ENCODE results near the gene STRAP. TPM values are rescaled to one million over a fixed set of nuclear protein-coding genes. Genes with fewer than 3 reads are reported as not detected.
A peak's percentile ranks its signal among the peaks of the same experiment; 100 is the strongest.

The STRAP gene
- total RNA-seq, 1 donor from 2014 or later, result 159 TPM

DNA sequence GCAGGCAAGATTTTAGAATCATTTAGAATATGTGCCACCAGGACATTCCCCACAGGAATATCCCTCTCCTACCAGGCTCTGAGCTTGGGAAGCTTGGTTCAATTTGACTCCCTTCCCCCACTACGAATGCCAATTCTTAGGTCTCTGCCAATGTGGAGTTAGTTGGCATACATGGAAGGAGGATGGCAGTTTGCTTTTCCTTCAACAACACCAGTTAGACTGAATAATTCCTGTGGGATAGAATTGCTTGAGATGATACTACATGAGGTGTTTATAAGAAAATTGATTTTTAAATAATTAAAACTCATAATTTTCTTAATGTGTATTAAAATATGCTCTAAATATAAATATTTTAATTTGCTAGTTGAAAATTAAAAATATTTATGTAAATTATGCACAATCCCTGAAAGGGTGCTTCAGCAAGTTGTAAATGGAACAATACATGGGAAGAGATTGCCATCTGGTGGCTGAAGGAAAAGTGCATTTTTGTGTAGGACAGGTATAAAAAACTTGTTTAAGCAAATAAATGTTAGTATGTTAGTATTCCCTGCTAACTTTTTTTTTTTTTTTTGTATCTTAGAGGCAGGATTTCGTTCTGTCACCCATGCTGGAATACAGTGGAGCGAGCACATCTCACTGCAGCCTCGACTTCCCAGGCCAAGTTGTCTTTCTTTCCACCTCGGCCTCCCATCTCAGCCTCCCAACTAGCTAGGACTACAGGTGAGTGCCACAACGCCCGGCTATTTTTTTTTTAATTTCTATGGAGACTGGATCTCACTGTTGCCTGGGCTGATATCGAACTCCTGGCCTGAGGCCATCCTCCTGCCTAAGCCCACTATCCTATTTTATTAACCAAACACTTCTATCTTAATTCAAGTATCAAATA is 25.8 kb upstream of the STRAP start:
- H3K36me3 Mint-ChIP-seq (ENCODE audit: unreplicated experiment), result no peaks in the 10 kb centered on the region
- DNase-seq, result no peak
- H3K4me1 Mint-ChIP-seq (ENCODE audit: low read depth, unreplicated experiment), result no peaks in the 10 kb centered on the region
- H3K27ac Mint-ChIP-seq (ENCODE audit: unreplicated experiment), result no peak overlapping the region
- TF ChIP-seq, protein P1, sequence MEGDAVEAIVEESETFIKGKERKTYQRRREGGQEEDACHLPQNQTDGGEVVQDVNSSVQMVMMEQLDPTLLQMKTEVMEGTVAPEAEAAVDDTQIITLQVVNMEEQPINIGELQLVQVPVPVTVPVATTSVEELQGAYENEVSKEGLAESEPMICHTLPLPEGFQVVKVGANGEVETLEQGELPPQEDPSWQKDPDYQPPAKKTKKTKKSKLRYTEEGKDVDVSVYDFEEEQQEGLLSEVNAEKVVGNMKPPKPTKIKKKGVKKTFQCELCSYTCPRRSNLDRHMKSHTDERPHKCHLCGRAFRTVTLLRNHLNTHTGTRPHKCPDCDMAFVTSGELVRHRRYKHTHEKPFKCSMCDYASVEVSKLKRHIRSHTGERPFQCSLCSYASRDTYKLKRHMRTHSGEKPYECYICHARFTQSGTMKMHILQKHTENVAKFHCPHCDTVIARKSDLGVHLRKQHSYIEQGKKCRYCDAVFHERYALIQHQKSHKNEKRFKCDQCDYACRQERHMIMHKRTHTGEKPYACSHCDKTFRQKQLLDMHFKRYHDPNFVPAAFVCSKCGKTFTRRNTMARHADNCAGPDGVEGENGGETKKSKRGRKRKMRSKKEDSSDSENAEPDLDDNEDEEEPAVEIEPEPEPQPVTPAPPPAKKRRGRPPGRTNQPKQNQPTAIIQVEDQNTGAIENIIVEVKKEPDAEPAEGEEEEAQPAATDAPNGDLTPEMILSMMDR (IDR thresholded peaks at IDR 0.05; ENCODE audit: partially characterized antibody, unreplicated experiment), result peak; percentile 75
- H3K9me3 Mint-ChIP-seq (ENCODE audit: unreplicated experiment), result peaks cover 3% of the 10 kb centered on the region
- no peak overlapping the region for H3K4me3 Mint-ChIP-seq (ENCODE audit: unreplicated experiment)
- H3K27me3 Mint-ChIP-seq (ENCODE audit: unreplicated experiment), result no peaks in the 10 kb centered on the region

DNA sequence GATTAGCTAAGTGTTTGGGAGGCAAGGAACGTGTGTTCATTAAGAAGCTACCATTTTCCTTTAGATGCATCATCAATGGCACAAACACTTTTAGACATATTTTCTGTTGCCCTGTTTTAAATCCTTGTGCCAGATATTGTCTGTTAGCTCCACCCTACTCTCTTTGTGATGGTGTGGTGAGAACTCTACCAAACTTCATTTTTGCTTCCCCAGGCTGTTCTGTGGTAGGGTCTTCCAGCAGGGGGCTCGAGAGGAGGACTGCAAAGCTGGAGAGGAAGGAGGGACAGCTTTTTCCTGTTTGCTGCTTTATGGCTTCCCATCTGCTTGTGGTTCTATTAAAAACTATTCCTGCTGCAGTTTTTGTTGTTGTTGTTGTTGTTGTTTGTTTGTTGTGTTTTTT is 23.8 kb upstream of the STRAP start:
- H3K27me3 Mint-ChIP-seq (ENCODE audit: unreplicated experiment), result no peaks in the 10 kb centered on the region
- TF ChIP-seq, protein P1 (IDR thresholded peaks at IDR 0.05; ENCODE audit: partially characterized antibody, unreplicated experiment), result no peak
- peaks cover 3% of the 10 kb centered on the region for H3K9me3 Mint-ChIP-seq (ENCODE audit: unreplicated experiment)
- no peak overlapping the region for H3K27ac Mint-ChIP-seq (ENCODE audit: unreplicated experiment)
- H3K4me3 Mint-ChIP-seq (ENCODE audit: unreplicated experiment), result no peak overlapping the region
- no peaks in the 10 kb centered on the region for H3K36me3 Mint-ChIP-seq (ENCODE audit: unreplicated experiment)
- H3K4me1 Mint-ChIP-seq (ENCODE audit: low read depth, unreplicated experiment), result no peaks in the 10 kb centered on the region
- DNase-seq, result no peak

DNA sequence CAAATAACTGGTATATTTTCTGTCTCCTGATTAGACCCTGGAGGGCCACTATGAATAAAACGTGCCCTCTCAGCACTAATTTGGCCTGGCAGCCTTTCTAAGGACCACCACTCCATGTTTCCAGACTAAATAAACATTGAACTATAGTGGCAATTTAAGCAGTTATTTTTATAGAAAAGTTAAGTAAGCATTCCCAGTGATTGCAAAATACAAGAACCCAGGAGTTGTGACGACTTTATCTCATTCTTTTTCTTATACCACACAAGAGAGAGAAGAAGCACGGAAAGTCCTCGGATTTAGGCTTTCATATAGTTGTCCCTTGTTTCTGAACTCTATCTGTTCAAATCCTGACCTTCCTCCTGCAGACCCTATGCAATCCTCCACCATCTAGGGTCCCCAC is 23.1 kb upstream of the STRAP start:
- no peak for DNase-seq
- H3K36me3 Mint-ChIP-seq (ENCODE audit: unreplicated experiment), result no peaks in the 10 kb centered on the region
- peaks cover 3% of the 10 kb centered on the region for H3K9me3 Mint-ChIP-seq (ENCODE audit: unreplicated experiment)
- H3K4me3 Mint-ChIP-seq (ENCODE audit: unreplicated experiment), result no peak overlapping the region
- TF ChIP-seq, protein P1 (IDR thresholded peaks at IDR 0.05; ENCODE audit: partially characterized antibody, unreplicated experiment), result no peak
- no peaks in the 10 kb centered on the region for H3K4me1 Mint-ChIP-seq (ENCODE audit: low read depth, unreplicated experiment)
- H3K27ac Mint-ChIP-seq (ENCODE audit: unreplicated experiment), result no peak overlapping the region
- no peaks in the 10 kb centered on the region for H3K27me3 Mint-ChIP-seq (ENCODE audit: unreplicated experiment)

DNA sequence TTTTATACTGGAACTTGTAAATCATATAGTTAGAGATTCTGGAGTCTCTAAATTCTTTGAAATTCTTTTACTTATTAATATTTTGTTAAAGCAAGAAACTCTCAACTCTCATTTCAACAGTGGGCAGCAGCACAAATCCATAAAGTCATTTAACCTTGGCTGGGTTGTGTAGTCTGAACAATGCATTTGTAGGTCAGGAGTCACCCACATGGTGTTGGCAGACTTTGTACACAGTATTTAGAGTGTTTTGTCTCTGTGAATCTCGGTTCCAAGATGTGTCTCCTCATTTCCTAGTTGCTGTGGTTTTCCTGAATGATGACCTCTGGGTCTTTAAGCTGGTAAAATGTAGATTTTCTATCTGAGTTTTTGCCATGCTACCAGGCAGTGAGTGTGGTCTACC is 20.8 kb upstream of the STRAP start:
- H3K9me3 Mint-ChIP-seq (ENCODE audit: unreplicated experiment), result peaks cover 3% of the 10 kb centered on the region
- H3K4me1 Mint-ChIP-seq (ENCODE audit: low read depth, unreplicated experiment), result no peaks in the 10 kb centered on the region
- H3K36me3 Mint-ChIP-seq (ENCODE audit: unreplicated experiment), result no peaks in the 10 kb centered on the region
- no peaks in the 10 kb centered on the region for H3K27me3 Mint-ChIP-seq (ENCODE audit: unreplicated experiment)
- no peak for DNase-seq
- H3K4me3 Mint-ChIP-seq (ENCODE audit: unreplicated experiment), result no peak overlapping the region
- TF ChIP-seq, protein P1 (IDR thresholded peaks at IDR 0.05; ENCODE audit: partially characterized antibody, unreplicated experiment), result no peak
- H3K27ac Mint-ChIP-seq (ENCODE audit: unreplicated experiment), result no peak overlapping the region

DNA sequence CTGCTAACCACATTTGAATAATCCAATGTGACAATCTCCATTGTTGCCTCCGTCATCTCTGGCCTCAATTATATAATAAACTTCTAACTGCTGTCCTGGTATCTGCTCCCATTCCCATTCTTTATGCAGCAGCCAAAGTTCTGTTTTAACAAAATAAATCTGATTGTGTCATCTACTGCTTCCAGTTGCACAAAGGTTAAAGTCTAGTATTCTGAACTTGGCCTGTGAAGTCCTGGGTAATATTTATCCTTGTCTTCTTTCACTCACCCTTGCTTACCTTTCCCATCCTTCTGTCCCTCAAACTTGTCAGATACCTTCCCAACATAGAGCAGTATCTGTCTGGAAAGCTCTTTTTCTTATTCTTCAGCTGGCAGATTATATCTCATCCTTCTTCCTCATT is 19.3 kb upstream of the STRAP start:
- Mint-ChIP-seq H3K4me1 (ENCODE audit: low read depth, unreplicated experiment) (no peaks in the 10 kb centered on the region), H3K36me3 (ENCODE audit: unreplicated experiment) (no peaks in the 10 kb centered on the region), H3K9me3 (ENCODE audit: unreplicated experiment) (no peaks in the 10 kb centered on the region), H3K27me3 (ENCODE audit: unreplicated experiment) (no peaks in the 10 kb centered on the region), H3K4me3 (ENCODE audit: unreplicated experiment) (no peak overlapping the region), H3K27ac (ENCODE audit: unreplicated experiment) (no peak overlapping the region)
- no peak for DNase-seq
- TF ChIP-seq, protein P1 (IDR thresholded peaks at IDR 0.05; ENCODE audit: partially characterized antibody, unreplicated experiment), result no peak
